ENCODE measurements around the gene KCNMA1.

The KCNMA1 gene

DNA sequence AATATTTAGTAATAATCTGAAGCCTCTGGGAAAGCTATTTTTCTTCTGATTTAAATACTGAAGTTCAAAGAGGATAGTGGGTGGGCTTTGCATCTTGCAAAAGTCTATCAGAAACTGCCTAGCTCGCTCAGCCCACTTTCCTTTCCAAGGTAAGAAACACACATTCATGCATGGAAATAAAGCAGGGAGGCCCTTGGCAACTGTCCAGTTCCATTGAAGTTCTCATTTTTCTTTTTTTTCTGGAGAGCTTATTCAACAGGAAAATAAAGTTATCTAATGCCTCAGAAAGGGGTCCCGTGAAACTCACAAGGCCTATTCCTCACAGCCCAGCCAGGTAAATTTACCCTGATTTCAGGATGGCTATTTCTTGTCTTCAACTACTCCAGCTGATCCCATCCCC, 654.9 kb downstream of the KCNMA1 start:
- Histone ChIP-seq H3K36me3 (no peaks in the 10 kb centered on the region), H3K27me3 (peaks cover 88% of the 10 kb centered on the region), H3K4me1 (ENCODE audit: control insufficient read depth in 1 of 2, insufficient read depth in 1 of 2, low read depth in 1 of 2, low read length in 1 of 2) (peaks cover 9 to 16% of the 10 kb centered on the region in 2 experiments), H3K9me3 (no peaks in the 10 kb centered on the region), H3K27ac (no peak overlapping the region), H3K4me3 (ENCODE audit: low read depth in 1 of 2, low read length in 1 of 2) (no peak overlapping the region)
- TF ChIP-seq, protein P1, sequence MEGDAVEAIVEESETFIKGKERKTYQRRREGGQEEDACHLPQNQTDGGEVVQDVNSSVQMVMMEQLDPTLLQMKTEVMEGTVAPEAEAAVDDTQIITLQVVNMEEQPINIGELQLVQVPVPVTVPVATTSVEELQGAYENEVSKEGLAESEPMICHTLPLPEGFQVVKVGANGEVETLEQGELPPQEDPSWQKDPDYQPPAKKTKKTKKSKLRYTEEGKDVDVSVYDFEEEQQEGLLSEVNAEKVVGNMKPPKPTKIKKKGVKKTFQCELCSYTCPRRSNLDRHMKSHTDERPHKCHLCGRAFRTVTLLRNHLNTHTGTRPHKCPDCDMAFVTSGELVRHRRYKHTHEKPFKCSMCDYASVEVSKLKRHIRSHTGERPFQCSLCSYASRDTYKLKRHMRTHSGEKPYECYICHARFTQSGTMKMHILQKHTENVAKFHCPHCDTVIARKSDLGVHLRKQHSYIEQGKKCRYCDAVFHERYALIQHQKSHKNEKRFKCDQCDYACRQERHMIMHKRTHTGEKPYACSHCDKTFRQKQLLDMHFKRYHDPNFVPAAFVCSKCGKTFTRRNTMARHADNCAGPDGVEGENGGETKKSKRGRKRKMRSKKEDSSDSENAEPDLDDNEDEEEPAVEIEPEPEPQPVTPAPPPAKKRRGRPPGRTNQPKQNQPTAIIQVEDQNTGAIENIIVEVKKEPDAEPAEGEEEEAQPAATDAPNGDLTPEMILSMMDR (IDR thresholded peaks at IDR 0.05) = no peak

DNA sequence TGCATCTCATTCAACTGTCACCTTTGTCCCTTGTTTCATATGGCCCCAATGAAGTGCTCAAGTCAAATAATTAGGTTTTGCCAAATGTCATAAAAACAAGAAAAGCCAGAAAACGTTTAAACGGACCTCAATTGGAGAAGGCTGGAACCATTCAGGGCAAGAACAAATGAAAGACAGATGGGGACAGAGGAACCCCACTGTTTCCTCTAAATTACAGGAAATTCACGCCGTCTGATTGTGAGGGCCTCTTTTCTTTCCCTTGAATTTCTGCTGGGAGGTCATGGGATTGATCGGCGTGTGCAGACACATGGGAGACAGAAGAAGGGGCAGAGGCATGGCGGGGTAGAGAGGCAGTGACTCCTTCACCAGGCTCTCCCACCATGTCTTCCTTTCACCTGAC, 656.4 kb downstream of the KCNMA1 start:
- H3K27me3 ChIP-seq = peaks cover 88% of the 10 kb centered on the region
- H3K36me3 ChIP-seq = no peaks in the 10 kb centered on the region
- H3K4me3 ChIP-seq (ENCODE audit: low read depth in 1 of 2, low read length in 1 of 2) = no peak overlapping the region
- TF ChIP-seq, protein P1 (IDR thresholded peaks at IDR 0.05) = no peak
- no peaks in the 10 kb centered on the region for H3K9me3 ChIP-seq
- peaks cover 9 to 15% of the 10 kb centered on the region in 2 experiments for H3K4me1 ChIP-seq (ENCODE audit: control insufficient read depth in 1 of 2, insufficient read depth in 1 of 2, low read depth in 1 of 2, low read length in 1 of 2)
- H3K27ac ChIP-seq = no peak overlapping the region

DNA sequence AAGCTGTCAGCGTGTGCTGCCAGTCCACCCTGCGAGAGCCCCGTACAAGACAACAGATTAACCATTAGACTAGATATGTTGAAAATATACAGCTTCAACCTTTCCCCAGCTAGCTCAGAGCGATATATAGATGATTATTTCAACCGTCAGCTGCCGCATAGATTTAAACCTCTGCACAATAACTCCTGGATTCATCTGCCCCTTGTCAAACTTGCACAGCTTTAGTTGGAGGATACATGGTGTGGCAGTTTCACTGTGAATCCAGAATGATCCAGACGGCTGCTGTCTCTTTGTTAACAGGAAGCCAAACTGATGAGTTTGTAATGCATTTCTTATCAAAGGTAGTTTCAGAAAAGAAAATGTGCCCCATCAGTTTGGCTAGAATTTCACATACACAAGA, 659.7 kb downstream of the KCNMA1 start:
- Histone ChIP-seq H3K36me3 (no peaks in the 10 kb centered on the region), H3K4me1 (ENCODE audit: control insufficient read depth in 1 of 2, insufficient read depth in 1 of 2, low read depth in 1 of 2, low read length in 1 of 2) (no peaks in the 10 kb centered on the region), H3K27ac (no peak overlapping the region), H3K27me3 (peaks cover 84% of the 10 kb centered on the region), H3K4me3 (ENCODE audit: low read depth in 1 of 2, low read length in 1 of 2) (no peak overlapping the region), H3K9me3 (no peaks in the 10 kb centered on the region)
- TF ChIP-seq, protein P1 (IDR thresholded peaks at IDR 0.05) = no peak

DNA sequence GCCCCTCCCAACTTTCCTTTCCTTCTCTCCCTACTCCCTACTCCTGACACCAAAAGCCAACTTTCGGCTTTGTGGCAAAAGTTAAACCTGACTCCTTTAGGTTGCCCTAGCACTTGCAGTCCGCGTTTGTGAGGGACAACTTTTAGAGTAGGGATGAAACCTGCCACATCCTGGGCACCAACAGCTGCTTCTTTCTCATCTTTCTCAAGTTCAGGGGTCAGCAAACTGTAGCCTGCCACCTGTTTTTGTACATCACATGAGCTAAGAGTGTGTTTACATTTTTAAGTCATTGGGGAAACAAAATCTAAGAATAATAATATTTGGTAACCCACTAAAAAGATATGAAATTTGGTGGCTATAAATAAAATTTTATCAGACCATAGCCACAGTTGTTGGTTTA, 660.6 kb downstream of the KCNMA1 start:
- Histone ChIP-seq H3K4me1 (ENCODE audit: control insufficient read depth in 1 of 2, insufficient read depth in 1 of 2, low read depth in 1 of 2, low read length in 1 of 2) (no peaks in the 10 kb centered on the region), H3K27ac (no peak overlapping the region), H3K4me3 (ENCODE audit: low read depth in 1 of 2, low read length in 1 of 2) (no peak overlapping the region), H3K36me3 (no peaks in the 10 kb centered on the region), H3K9me3 (no peaks in the 10 kb centered on the region), H3K27me3 (peaks cover 80% of the 10 kb centered on the region)
- TF ChIP-seq, protein P1 (IDR thresholded peaks at IDR 0.05) = no peak

DNA sequence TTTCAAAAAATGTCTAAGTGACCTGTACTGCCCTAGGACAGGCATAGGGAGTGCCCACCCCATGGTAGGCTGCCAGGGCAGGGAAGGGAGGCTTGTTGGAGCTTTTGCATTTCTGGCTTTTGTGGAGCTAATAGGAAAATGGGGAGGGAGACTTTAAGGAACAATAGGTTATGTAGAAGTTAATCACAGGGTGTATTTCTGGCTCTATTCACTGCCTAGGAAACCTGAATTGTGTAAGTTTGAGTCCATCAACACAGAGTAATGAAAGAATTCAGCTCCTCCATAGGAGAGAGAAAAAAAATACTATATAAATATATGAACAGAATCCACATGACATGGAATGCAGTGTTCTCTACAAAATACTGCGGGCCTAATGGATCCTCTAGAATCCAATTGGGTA, 661.5 kb downstream of the KCNMA1 start:
- Histone ChIP-seq H3K27me3 (peaks cover 72% of the 10 kb centered on the region), H3K27ac (no peak overlapping the region)

More for the DNA sequence above, 661.5 kb downstream of the KCNMA1 start:
- Histone ChIP-seq H3K36me3 (no peaks in the 10 kb centered on the region), H3K4me3 (ENCODE audit: low read depth in 1 of 2, low read length in 1 of 2) (no peak overlapping the region), H3K4me1 (ENCODE audit: control insufficient read depth in 1 of 2, insufficient read depth in 1 of 2, low read depth in 1 of 2, low read length in 1 of 2) (no peaks in the 10 kb centered on the region), H3K9me3 (no peaks in the 10 kb centered on the region)
- TF ChIP-seq, protein P1 (IDR thresholded peaks at IDR 0.05) = no peak
